Neural crest cell (in vitro differentiated cells): ENCODE results near the gene CMIP. TPM values are rescaled to one million over a fixed set of nuclear protein-coding genes. Genes with fewer than 3 reads are reported as not detected.

Source experiments
- DNase-seq: peaks from one replicate; pipeline ENCODE4 v3.0.0; 2021; ENCODE audit warnings: low read depth, mixed read lengths, low spot score
- H3K27ac Mint-ChIP-seq: one replicate; pipeline ENCODE4 v1.8.0; 2021; ENCODE audit warnings: mild to moderate bottlenecking, mixed read lengths; ENCODE audit not compliant: unreplicated experiment
- H3K27me3 Mint-ChIP-seq: 2 replicates; pipeline ENCODE4 v1.8.0; 2021; ENCODE audit warnings: low read depth, mild to moderate bottlenecking, mixed read lengths
- H3K36me3 Mint-ChIP-seq: 2 replicates; pipeline ENCODE4 v1.8.0; 2021; ENCODE audit warnings: low read depth, mild to moderate bottlenecking, mixed read lengths
- H3K4me1 Mint-ChIP-seq: 2 replicates; pipeline ENCODE4 v1.8.0; 2021; ENCODE audit warnings: mixed read lengths
- H3K4me3 Mint-ChIP-seq: one replicate; pipeline ENCODE4 v1.8.0; 2021; ENCODE audit warnings: mild to moderate bottlenecking, mixed read lengths
- H3K9me3 Mint-ChIP-seq: 2 replicates; pipeline ENCODE4 v1.8.0; 2021; ENCODE audit warnings: mixed read lengths
- total RNA-seq: library from RNA; stranded (reverse); gene quantifications from 2 replicates; pipeline ENCODE4 v1.2.1, GENCODE V29; 2021
- TF ChIP-seq, protein P1 (sequence below): fragments of 200-600 bp; sonication (generic); conservative IDR thresholded peaks from 2 replicates; pipeline ENCODE4 v1.5.0; 2021; ENCODE audit warnings: antibody characterized with exemption, mild to moderate bottlenecking

The CMIP gene
- total RNA-seq, 1 donor from 2014 or later: 41.2 TPM

GRCh38 chr16:81442220-81442915 lies 2.2 kb upstream of the CMIP start:
- TF ChIP-seq, protein P1, sequence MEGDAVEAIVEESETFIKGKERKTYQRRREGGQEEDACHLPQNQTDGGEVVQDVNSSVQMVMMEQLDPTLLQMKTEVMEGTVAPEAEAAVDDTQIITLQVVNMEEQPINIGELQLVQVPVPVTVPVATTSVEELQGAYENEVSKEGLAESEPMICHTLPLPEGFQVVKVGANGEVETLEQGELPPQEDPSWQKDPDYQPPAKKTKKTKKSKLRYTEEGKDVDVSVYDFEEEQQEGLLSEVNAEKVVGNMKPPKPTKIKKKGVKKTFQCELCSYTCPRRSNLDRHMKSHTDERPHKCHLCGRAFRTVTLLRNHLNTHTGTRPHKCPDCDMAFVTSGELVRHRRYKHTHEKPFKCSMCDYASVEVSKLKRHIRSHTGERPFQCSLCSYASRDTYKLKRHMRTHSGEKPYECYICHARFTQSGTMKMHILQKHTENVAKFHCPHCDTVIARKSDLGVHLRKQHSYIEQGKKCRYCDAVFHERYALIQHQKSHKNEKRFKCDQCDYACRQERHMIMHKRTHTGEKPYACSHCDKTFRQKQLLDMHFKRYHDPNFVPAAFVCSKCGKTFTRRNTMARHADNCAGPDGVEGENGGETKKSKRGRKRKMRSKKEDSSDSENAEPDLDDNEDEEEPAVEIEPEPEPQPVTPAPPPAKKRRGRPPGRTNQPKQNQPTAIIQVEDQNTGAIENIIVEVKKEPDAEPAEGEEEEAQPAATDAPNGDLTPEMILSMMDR: no peak
- Mint-ChIP-seq H3K27me3 (peaks cover 51% of the 10 kb centered on the region), H3K36me3 (no peaks in the 10 kb centered on the region), H3K27ac (no peak overlapping the region), H3K4me3 (peak overlapping the region; percentile 91), H3K9me3 (no peaks in the 10 kb centered on the region), H3K4me1 (peaks cover 22% of the 10 kb centered on the region)
- DNase-seq: no peak

DNA sequence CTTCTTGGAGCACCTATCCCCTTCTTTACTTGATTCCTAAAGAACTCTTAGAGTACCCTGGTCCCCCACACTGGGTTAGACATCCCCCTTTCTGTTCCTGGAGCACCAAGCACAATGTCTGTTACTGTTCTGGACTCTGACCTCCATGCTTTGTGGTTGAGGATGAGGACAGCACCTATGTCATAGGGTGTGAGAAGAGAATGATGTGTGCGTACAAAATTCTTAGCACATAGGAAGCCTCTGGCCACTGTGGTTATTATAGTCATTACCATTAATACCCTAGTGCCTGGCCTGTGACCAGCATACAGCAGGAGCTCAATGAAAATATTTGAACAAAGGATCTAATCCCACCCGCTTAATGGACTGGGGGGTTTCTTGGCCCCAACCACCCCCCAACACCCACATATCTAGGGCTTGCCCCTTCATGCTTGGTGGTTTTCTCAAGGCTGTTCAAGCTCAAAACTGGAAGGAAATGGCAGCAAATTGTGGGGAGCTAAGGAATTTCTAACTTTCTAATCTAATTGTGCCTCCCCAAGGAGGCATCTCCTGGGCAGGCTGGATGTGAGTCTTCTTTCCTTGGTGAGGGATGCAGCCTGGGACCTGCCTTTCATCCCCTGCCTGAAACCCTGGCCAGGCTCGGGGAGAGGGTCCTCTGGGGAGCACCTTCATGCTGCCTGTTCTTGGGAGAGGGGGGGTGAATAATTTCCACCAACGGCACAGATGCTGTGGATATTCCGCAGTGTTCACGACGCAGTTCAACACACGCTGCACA lies 1.5 kb upstream of the CMIP start:
- H3K4me3 Mint-ChIP-seq: peak overlapping the region; percentile 91
- peaks cover 27% of the 10 kb centered on the region for H3K4me1 Mint-ChIP-seq
- H3K27ac Mint-ChIP-seq: peak overlapping the region; percentile 91
- no peak for DNase-seq
- TF ChIP-seq, protein P1: no peak
- peaks cover 48% of the 10 kb centered on the region for H3K27me3 Mint-ChIP-seq
- H3K36me3 Mint-ChIP-seq: no peaks in the 10 kb centered on the region
- no peaks in the 10 kb centered on the region for H3K9me3 Mint-ChIP-seq

GRCh38 chr16:81443688-81444447 lies 740 bp upstream of the CMIP start:
- peaks cover 34% of the 10 kb centered on the region for H3K4me1 Mint-ChIP-seq
- DNase-seq: peak; percentile 35
- H3K36me3 Mint-ChIP-seq: no peaks in the 10 kb centered on the region
- TF ChIP-seq, protein P1: no peak
- peak overlapping the region; percentile 91 for H3K27ac Mint-ChIP-seq
- peaks cover 43% of the 10 kb centered on the region for H3K27me3 Mint-ChIP-seq
- no peaks in the 10 kb centered on the region for H3K9me3 Mint-ChIP-seq
- peak overlapping the region; percentile 91 for H3K4me3 Mint-ChIP-seq

GRCh38 chr16:81445143-81445961 lies 744 bp downstream of the CMIP start:
- H3K36me3 Mint-ChIP-seq: no peaks in the 10 kb centered on the region
- peaks cover 33% of the 10 kb centered on the region for H3K27me3 Mint-ChIP-seq
- peak overlapping the region; percentile 91 for H3K4me3 Mint-ChIP-seq
- H3K4me1 Mint-ChIP-seq: peaks cover 40% of the 10 kb centered on the region
- no peak for DNase-seq
- no peaks in the 10 kb centered on the region for H3K9me3 Mint-ChIP-seq
- TF ChIP-seq, protein P1: peak; percentile 47
- H3K27ac Mint-ChIP-seq: peak overlapping the region; percentile 36
